Spleen (tissue), 11 donors: Measurements from ENCODE around the gene DHH. TPM values are rescaled to one million over a fixed set of nuclear protein-coding genes. Genes with fewer than 3 reads are reported as not detected.
"Not testable (repeated sequence)": the region's sequence is repeated elsewhere in the genome, so short reads cannot be mapped to it uniquely, and the experiment has no call there.

Experiments used
- DNase-seq: peaks from one replicate; pipeline ENCODE4 v3.0.0-alpha.2; 2020
- H3K27ac ChIP-seq, 8 donors: fragments of 200-600 bp; sonication (generic) in 7 of 8; 1 replicate in 4 of 8; 2 replicates in 4 of 8; pipeline versions ENCODE4 v1.5.0 to v1.8.0; 2016 to 2021; ENCODE audit warnings: inconsistent platforms in 4 of 8, mild to moderate bottlenecking in 4 of 8, moderate library complexity in 1 of 8
- H3K27me3 ChIP-seq, 7 donors: fragments of 200-600 bp; sonication (generic) in 6 of 7; replicated peaks in 1 of 7; 1 replicate in 4 of 7; 2 replicates in 3 of 7; pipeline versions ENCODE4 v1.5.0 to v1.8.0; 2016 to 2021; ENCODE audit warnings: inconsistent platforms in 3 of 7, mild to moderate bottlenecking in 1 of 7
- H3K36me3 ChIP-seq, 6 donors: fragments of 200-600 bp; sonication (generic) in 5 of 6; 1 replicate in 4 of 6; 2 replicates in 2 of 6; pipeline versions ENCODE4 v1.5.0 to v1.8.0; 2016 to 2021; ENCODE audit warnings: inconsistent platforms in 2 of 6
- H3K4me1 ChIP-seq, 6 donors: fragments of 200-600 bp; sonication (generic) in 5 of 6; 1 replicate in 3 of 6; 2 replicates in 3 of 6; pipeline versions ENCODE4 v1.5.0 to v1.8.0; 2016 to 2021; ENCODE audit warnings: inconsistent platforms in 3 of 6
- H3K4me3 ChIP-seq, 8 donors: fragments of 200-600 bp; sonication (generic) in 7 of 8; 1 replicate in 4 of 8; 2 replicates in 4 of 8; pipeline versions ENCODE4 v1.5.0 to v1.8.0; 2016 to 2021; ENCODE audit warnings: inconsistent platforms in 4 of 8, mild to moderate bottlenecking in 4 of 8, moderate library complexity in 2 of 8
- H3K9me3 ChIP-seq, 8 donors: fragments of 200-600 bp; sonication (generic) in 7 of 8; 1 replicate in 4 of 8; 2 replicates in 4 of 8; pipeline versions ENCODE4 v1.5.0 to v1.8.0; 2016 to 2021; ENCODE audit warnings: inconsistent platforms in 4 of 8
- CTCF ChIP-seq, 11 experiments: fragments of 200-600 bp in 7 of 11; fragments of 450-650 bp in 4 of 11; sonication (generic) in 4 of 11; IDR thresholded peaks in 8 of 11; conservative IDR thresholded peaks in 3 of 11; 1 replicate in 7 of 11; 2 replicates in 4 of 11; pipeline versions ENCODE4 v1.4.0 to v1.8.0; 2016 to 2021; ENCODE audit warnings: antibody characterized with exemption in 11 of 11, inconsistent platforms in 4 of 11, mild to moderate bottlenecking in 1 of 11
- POLR2A ChIP-seq, 3 donors: fragments of 450-650 bp; IDR thresholded peaks; one replicate each; pipeline ENCODE4 v1.5.1; 2017; ENCODE audit warnings: antibody characterized with exemption in 3 of 3, mild to moderate bottlenecking in 1 of 3
- POLR2AphosphoS5 ChIP-seq, 3 donors: sonication (generic); formaldehyde crosslinking; IDR thresholded peaks; one replicate each; pipeline ENCODE4 v1.5.1; 2017; ENCODE audit warnings: antibody characterized with exemption in 3 of 3
- WGBS, 5 donors: extraction: QIAGEN DNeasy Blood & Tissue Kit in 3 of 5; methylation state at CpG; one replicate each; pipeline versions ENCODE4 v1.1.5 to v1.1.7; 2013 to 2018; 5-methylcytosine and 5-hydroxymethylcytosine counted together
- intact Hi-C: fragments of 100-400 bp; cut with DNase I; formaldehyde crosslinking; loops from one replicate; pipeline ENCODE4 v1.15.0; 2023; ENCODE audit warnings: low total_unique reads
- polyA plus RNA-seq, 3 donors: library from polyadenylated mRNA; stranded (reverse); fragments of 200-250 nt; gene quantifications; one replicate each; pipeline ENCODE4 v1.2.1, GENCODE V29; 2013
- total RNA-seq, 7 donors: library from RNA; depleted of rRNA in 3 of 7; stranded (reverse); fragments of >200 nt in 3 of 7; fragmentation: NEBNext Ultra II Directional in 4 of 7; extraction: Animal tissue kit (Norgen Biotek cat#: 25700) in 4 of 7; gene quantifications; one replicate each; pipeline versions ENCODE4 v1.1.0 to v1.2.1, GENCODE V29; 2016 to 2021
- donor health status: healthy with polysubstance abuse.
- donor health status: DM: no; HTN: no; CAD: no; lungs with moderate emphysema.
- donor health status: DM: no; HTN: no; CAD: no.
- donor health status: Bipolar disorder and iron deficiency.
- donor health status: healthy.
- donor health status: DM: no; HTN: no; CAD: no.
- donor health status: DM: yes; HTN: yes; CAD: no.

The DHH gene
- total and polyA plus RNA-seq, 10 donors = 0.09 to 2.6 (median 0.66) TPM

- intact Hi-C loops = loop anchor here (10.0 kb wide), 1 partner anchor 56 kb away; no protein-coding TSS in a partner anchor
- peak; percentile 81 for DNase-seq
- Histone ChIP-seq H3K4me3 (peak overlapping the region; percentile 70 to 99 (median 86)), H3K9me3 (no peaks in the 10 kb centered on the region), H3K27ac (peak overlapping the region in 7 of 8 donors; percentile 74 to 91 (median 85)), H3K36me3 (peaks cover 0 to 9% (median 0%) of the 10 kb centered on the region in 6 donors), H3K4me1 (peaks cover 6 to 26% (median 20%) of the 10 kb centered on the region in 6 donors), H3K27me3 (no peaks in the 10 kb centered on the region)
- WGBS, 5 donors = 26 to 32% (median 29%) methylated on average over 21 of the region's 21 CpGs
- no peak for TF ChIP-seq POLR2AphosphoS5 (IDR thresholded peaks at IDR 0.05)
- no peak for TF ChIP-seq CTCF (IDR thresholded peaks at IDR 0.05 in 8 of 11, conservative IDR thresholded peaks at IDR 0.05 in 3 of 11)
- no peak for TF ChIP-seq POLR2A (IDR thresholded peaks at IDR 0.05)
Measured at GRCh38 chr12:49068879-49069506, 25.6 kb downstream of the DHH start.

- TF ChIP-seq POLR2A (IDR thresholded peaks at IDR 0.05) = no peak
- no peak for TF ChIP-seq CTCF (IDR thresholded peaks at IDR 0.05 in 8 of 11, conservative IDR thresholded peaks at IDR 0.05 in 3 of 11)
- no peak for TF ChIP-seq POLR2AphosphoS5 (IDR thresholded peaks at IDR 0.05)
- Histone ChIP-seq H3K36me3 (peaks cover 0 to 9% (median 0%) of the 10 kb centered on the region in 6 donors), H3K4me3 (no peak overlapping the region), H3K4me1 (peaks cover 10 to 47% (median 31%) of the 10 kb centered on the region in 6 donors), H3K27ac (no peak overlapping the region), H3K9me3 (no peaks in the 10 kb centered on the region), H3K27me3 (no peaks in the 10 kb centered on the region)
- intact Hi-C loops = loop anchor here (10.0 kb wide), 1 partner anchor 59 kb away; no protein-coding TSS in a partner anchor
- 80 to 92% (median 86%) methylated on average over 4 of the region's 4 CpGs for WGBS, 5 donors
- DNase-seq = no peak
Measured at GRCh38 chr12:49066120-49066519, 28.5 kb downstream of the DHH start.

GRCh38 chr12:49064767-49065152 lies 29.8 kb downstream of the DHH start:
- no peaks in the 10 kb centered on the region for H3K27me3 ChIP-seq
- H3K4me1 ChIP-seq = peaks cover 10 to 41% (median 28%) of the 10 kb centered on the region in 6 donors
- no peak overlapping the region for H3K27ac ChIP-seq
- intact Hi-C loops = loop anchor here (10.0 kb wide), 1 partner anchor 60 kb away; no protein-coding TSS in a partner anchor
- no peak overlapping the region for H3K4me3 ChIP-seq
- peaks cover 0 to 9% (median 0%) of the 10 kb centered on the region in 6 donors for H3K36me3 ChIP-seq
- no peaks in the 10 kb centered on the region for H3K9me3 ChIP-seq
- no peak for DNase-seq
- TF ChIP-seq POLR2A (IDR thresholded peaks at IDR 0.05) (no peak), POLR2AphosphoS5 (IDR thresholded peaks at IDR 0.05) (no peak), CTCF (IDR thresholded peaks at IDR 0.05 in 8 of 11, conservative IDR thresholded peaks at IDR 0.05 in 3 of 11) (no peak)
- WGBS, 5 donors = 94 to 99% (median 97%) methylated on average over 5 of the region's 5 CpGs

GRCh38 chr12:49061916-49062315 lies 32.7 kb downstream of the DHH start:
- H3K36me3 ChIP-seq, H3K4me3 ChIP-seq, H3K9me3 ChIP-seq, DNase-seq, H3K27ac ChIP-seq, H3K27me3 ChIP-seq: not testable (repeated sequence)
- intact Hi-C loops = loop anchor here (10.0 kb wide), 1 partner anchor 63 kb away; no protein-coding TSS in a partner anchor
- WGBS, 5 donors = 92 to 95% (median 93%) methylated on average over 17 of the region's 17 CpGs
- peaks cover 15 to 56% (median 40%) of the 10 kb centered on the region in 6 donors for H3K4me1 ChIP-seq
